Right lobe of liver (tissue), 4 donors: ENCODE measurements around the gene TMEM132D.

ENCODE experiments used
- POLR2A ChIP-seq: fragments of 450-650 bp; IDR thresholded peaks from one replicate; pipeline ENCODE4 v1.6.1; 2017; ENCODE audit warnings: antibody characterized with exemption, mild to moderate bottlenecking
- TF ChIP-seq, protein P1 (sequence below), 4 donors: fragments of 200-600 bp in 3 of 4; fragments of 450-650 bp in 1 of 4; IDR thresholded peaks; one replicate each; pipeline versions ENCODE4 v1.5.1 to v1.8.0; 2016 to 2022; ENCODE audit warnings: antibody characterized with exemption in 4 of 4, mild to moderate bottlenecking in 2 of 4
- donor health status: DM: no; HTN: no; CAD: no.
- donor health status: DM: no; HTN: no; CAD: no.
- donor health status: DM: no; HTN: yes; CAD: no.

DNA sequence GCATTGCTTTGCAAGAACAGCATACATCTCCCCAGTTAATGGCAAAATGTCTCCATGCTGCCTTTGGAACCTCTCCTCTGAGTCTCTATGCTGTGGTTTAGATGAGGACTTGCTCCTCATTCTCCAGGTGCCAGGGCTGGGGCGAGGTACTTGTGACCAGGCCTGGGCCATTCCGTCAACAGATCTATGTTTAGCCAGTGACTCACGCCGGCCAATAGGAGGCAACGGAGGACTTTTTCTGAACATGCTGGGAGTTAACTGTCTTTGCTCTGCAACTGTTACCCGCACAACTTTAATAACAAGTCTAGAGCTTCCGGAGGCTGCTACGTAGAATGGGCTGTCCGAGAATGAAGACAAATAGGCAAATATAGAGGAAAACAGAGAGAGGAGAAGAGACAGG lies 836.3 kb downstream of the TMEM132D start:
- TF ChIP-seq, protein P1, sequence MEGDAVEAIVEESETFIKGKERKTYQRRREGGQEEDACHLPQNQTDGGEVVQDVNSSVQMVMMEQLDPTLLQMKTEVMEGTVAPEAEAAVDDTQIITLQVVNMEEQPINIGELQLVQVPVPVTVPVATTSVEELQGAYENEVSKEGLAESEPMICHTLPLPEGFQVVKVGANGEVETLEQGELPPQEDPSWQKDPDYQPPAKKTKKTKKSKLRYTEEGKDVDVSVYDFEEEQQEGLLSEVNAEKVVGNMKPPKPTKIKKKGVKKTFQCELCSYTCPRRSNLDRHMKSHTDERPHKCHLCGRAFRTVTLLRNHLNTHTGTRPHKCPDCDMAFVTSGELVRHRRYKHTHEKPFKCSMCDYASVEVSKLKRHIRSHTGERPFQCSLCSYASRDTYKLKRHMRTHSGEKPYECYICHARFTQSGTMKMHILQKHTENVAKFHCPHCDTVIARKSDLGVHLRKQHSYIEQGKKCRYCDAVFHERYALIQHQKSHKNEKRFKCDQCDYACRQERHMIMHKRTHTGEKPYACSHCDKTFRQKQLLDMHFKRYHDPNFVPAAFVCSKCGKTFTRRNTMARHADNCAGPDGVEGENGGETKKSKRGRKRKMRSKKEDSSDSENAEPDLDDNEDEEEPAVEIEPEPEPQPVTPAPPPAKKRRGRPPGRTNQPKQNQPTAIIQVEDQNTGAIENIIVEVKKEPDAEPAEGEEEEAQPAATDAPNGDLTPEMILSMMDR (IDR thresholded peaks at IDR 0.05) = no peak
- no peak for TF ChIP-seq POLR2A
